Spleen (tissue), 7 donors: ENCODE measurements around the gene GRB10.

Source experiments
- POLR2A ChIP-seq, 3 donors: fragments of 450-650 bp; IDR thresholded peaks; one replicate each; pipeline ENCODE4 v1.5.1; 2017; ENCODE audit warnings: antibody characterized with exemption in 3 of 3, mild to moderate bottlenecking in 1 of 3
- TF ChIP-seq, protein P1 (sequence below), 11 experiments: fragments of 200-600 bp in 7 of 11; fragments of 450-650 bp in 4 of 11; sonication (generic) in 4 of 11; IDR thresholded peaks in 8 of 11; conservative IDR thresholded peaks in 3 of 11; 1 replicate in 7 of 11; 2 replicates in 4 of 11; pipeline versions ENCODE4 v1.4.0 to v1.8.0; 2016 to 2021; ENCODE audit warnings: antibody characterized with exemption in 11 of 11, inconsistent platforms in 4 of 11, mild to moderate bottlenecking in 1 of 11
- donor health status: DM: no; HTN: no; CAD: no; lungs with moderate emphysema.
- donor health status: DM: no; HTN: no; CAD: no.
- donor health status: DM: no; HTN: no; CAD: no.

GRCh38 chr7:50603287-50603686 lies 179.4 kb downstream of the GRB10 start:
- TF ChIP-seq, protein P1, sequence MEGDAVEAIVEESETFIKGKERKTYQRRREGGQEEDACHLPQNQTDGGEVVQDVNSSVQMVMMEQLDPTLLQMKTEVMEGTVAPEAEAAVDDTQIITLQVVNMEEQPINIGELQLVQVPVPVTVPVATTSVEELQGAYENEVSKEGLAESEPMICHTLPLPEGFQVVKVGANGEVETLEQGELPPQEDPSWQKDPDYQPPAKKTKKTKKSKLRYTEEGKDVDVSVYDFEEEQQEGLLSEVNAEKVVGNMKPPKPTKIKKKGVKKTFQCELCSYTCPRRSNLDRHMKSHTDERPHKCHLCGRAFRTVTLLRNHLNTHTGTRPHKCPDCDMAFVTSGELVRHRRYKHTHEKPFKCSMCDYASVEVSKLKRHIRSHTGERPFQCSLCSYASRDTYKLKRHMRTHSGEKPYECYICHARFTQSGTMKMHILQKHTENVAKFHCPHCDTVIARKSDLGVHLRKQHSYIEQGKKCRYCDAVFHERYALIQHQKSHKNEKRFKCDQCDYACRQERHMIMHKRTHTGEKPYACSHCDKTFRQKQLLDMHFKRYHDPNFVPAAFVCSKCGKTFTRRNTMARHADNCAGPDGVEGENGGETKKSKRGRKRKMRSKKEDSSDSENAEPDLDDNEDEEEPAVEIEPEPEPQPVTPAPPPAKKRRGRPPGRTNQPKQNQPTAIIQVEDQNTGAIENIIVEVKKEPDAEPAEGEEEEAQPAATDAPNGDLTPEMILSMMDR (IDR thresholded peaks at IDR 0.05 in 8 of 11, conservative IDR thresholded peaks at IDR 0.05 in 3 of 11), result no peak
- no peak for TF ChIP-seq POLR2A (IDR thresholded peaks at IDR 0.05)
